ENCODE data around the gene RFX8. TPM values are rescaled to one million over a fixed set of nuclear protein-coding genes. Genes with fewer than 3 reads are reported as not detected.

RFX8 gene
- total and polyA plus RNA-seq, 10 of the 15 experiments (the other 5 are each of a cell fraction or from before 2014, with no cell fraction given), result 0.19 TPM; not detected in 9

- TF ChIP-seq MYC (IDR thresholded peaks at IDR 0.05; ENCODE audit: insufficient read depth, insufficient read length, insufficient replicate concordance, low read length, severe bottlenecking) (no peak), ZBED1 (IDR thresholded peaks at IDR 0.05; ENCODE audit: borderline replicate concordance) (no peak), STAT1 (conservative IDR thresholded peaks at IDR 0.05) (no peak), POU2F2 (IDR thresholded peaks at IDR 0.05; ENCODE audit: borderline replicate concordance, low read depth, low read length) (no peak), ZNF217 (IDR thresholded peaks at IDR 0.05) (no peak), EED (IDR thresholded peaks at IDR 0.05; ENCODE audit: low read depth) (no peak), NFYA (IDR thresholded peaks at IDR 0.05; ENCODE audit: borderline replicate concordance, low read depth, low read length) (no peak), HDAC2 (IDR thresholded peaks at IDR 0.05) (no peak), RAD51 (IDR thresholded peaks at IDR 0.05) (no peak), ZNF384 (IDR thresholded peaks at IDR 0.05; ENCODE audit: borderline replicate concordance, low read depth, low read length) (no peak), MEF2B (IDR thresholded peaks at IDR 0.05; ENCODE audit: partially characterized antibody, poor library complexity, severe bottlenecking) (no peak), PBX3 (IDR thresholded peaks at IDR 0.05; ENCODE audit: insufficient replicate concordance, low read depth, low read length) (no peak), MLLT1 (IDR thresholded peaks at IDR 0.05) (no peak)
- H3K27me3 ChIP-seq (replicated peaks in 1 of 2; ENCODE audit: control insufficient read depth in 2 of 2, insufficient read depth in 2 of 2, low read length in 1 of 2), result no peaks in the 10 kb centered on the region; a peak in 2 of 4 replicates
- no peaks in the 10 kb centered on the region for H3K36me3 ChIP-seq (ENCODE audit: control insufficient read depth in 2 of 2, insufficient read depth in 2 of 2, low read length in 1 of 2)
- H3K9me3 ChIP-seq (replicated peaks; ENCODE audit: control insufficient read depth, insufficient read depth, low read length), result no peaks in the 10 kb centered on the region
- H4K20me1 ChIP-seq (ENCODE audit: control insufficient read depth, insufficient read depth), result no peaks in the 10 kb centered on the region
- no peak overlapping the region for H3K9ac ChIP-seq (ENCODE audit: control insufficient read depth, insufficient read depth, low read length)
- H3K4me1 ChIP-seq (ENCODE audit: control insufficient read depth, insufficient read depth, low read length), result no peaks in the 10 kb centered on the region
- intact Hi-C loops (cut with micrococcal nuclease; ENCODE audit: unreplicated experiment), result loop anchor here (5.0 kb wide), 1 partner anchor 51 kb away; no protein-coding TSS in a partner anchor
- ChIA-PET POLR2A (no interaction called here), SMC1A (ENCODE audit: uncharacterized antibody, unreplicated experiment) (interaction anchor here (1.2 kb wide), 1 partner anchor 10 kb away, joined by 3 read pairs; no protein-coding TSS in a partner anchor), CTCF (interaction anchor here (2.5 kb wide), 1 partner anchor 9 kb away, joined by 11 read pairs; no protein-coding TSS in a partner anchor), RAD21 (ENCODE audit: unreplicated experiment) (no interaction called here)
- no peak overlapping the region for H3K4me3 ChIP-seq
- no peak for FAIRE-seq
- H3K27ac ChIP-seq (ENCODE audit: control insufficient read depth, insufficient read depth), result no peak overlapping the region
- H3K79me2 ChIP-seq (ENCODE audit: control insufficient read depth, insufficient read depth, low read length), result no peaks in the 10 kb centered on the region
- ATAC-seq, result no peak
- 35% methylated on average over 7 of the region's 7 CpGs for WGBS (ENCODE audit: insufficient coverage, insufficient replicate concordance, low lambda C conversion rate, missing lambda C conversion rate)
- no TSS peak for BruUV-seq (replicated peaks)
- in situ Hi-C loops (cut with MboI), result no loop called here
- H3K4me2 ChIP-seq (ENCODE audit: control insufficient read depth, insufficient read depth), result no peak overlapping the region
- no peak for DNase-seq (ENCODE audit: low read depth, low spot score)
- H2AFZ ChIP-seq (ENCODE audit: control insufficient read depth, low read depth, low read length), result no peak overlapping the region
Observed at GRCh38 chr2:101351207-101351606, 123.7 kb downstream of the RFX8 start.

All from GM12878 (cell line).